Ishikawa (cell line): ENCODE results near the gene LRP5.

Experiments used
- EP300 ChIP-seq: IDR thresholded peaks from 2 replicates; pipeline ENCODE4 v1.6.1; 2012; ENCODE audit warnings: borderline replicate concordance
- RAD21 ChIP-seq: IDR thresholded peaks from 2 replicates; pipeline ENCODE4 v1.6.1; 2012; ENCODE audit warnings: low read depth

- TF ChIP-seq RAD21, result no peak
- no peak for TF ChIP-seq EP300
Observed at GRCh38 chr11:68403831-68404230, 91.4 kb downstream of the LRP5 start.
